ENCODE data around the gene ADCY10. TPM values are rescaled to one million over a fixed set of nuclear protein-coding genes. Genes with fewer than 3 reads are reported as not detected.
"Not testable (repeated sequence)": the region's sequence is repeated elsewhere in the genome, so short reads cannot be mapped to it uniquely, and the experiment has no call there.

ADCY10 gene
- total and polyA plus RNA-seq, 4 donors: 0.32 to 0.79 (median 0.55) TPM

- 100% methylated on average over 1 of the region's 5 CpGs for WGBS (ENCODE audit: insufficient coverage)
- H3K36me3 ChIP-seq (ENCODE audit: control insufficient read depth, insufficient read depth, low read length): no peaks in the 10 kb centered on the region
- no peaks in the 10 kb centered on the region for H3K27me3 ChIP-seq (ENCODE audit: control insufficient read depth, insufficient read depth, low read length)
- DNase-seq (ENCODE audit: low read depth in 4 of 6, low spot score in 6 of 6): no peak
- no peaks in the 10 kb centered on the region for H3K9me3 ChIP-seq (ENCODE audit: control insufficient read depth, insufficient read depth, low read length)
- no peak overlapping the region for H3K27ac ChIP-seq (ENCODE audit: low read depth, low read length)
- no peak overlapping the region for H3K4me3 ChIP-seq (ENCODE audit: low read depth, low read length)
- no peaks in the 10 kb centered on the region for H3K4me1 ChIP-seq (ENCODE audit: control insufficient read depth, insufficient read depth, low read length)
Measured at GRCh38 chr1:167863921-167864279, 50.0 kb downstream of the ADCY10 start.

GRCh38 chr1:167863191-167863920 is 50.6 kb downstream of the ADCY10 start:
- H3K9me3 ChIP-seq (ENCODE audit: control insufficient read depth, insufficient read depth, low read length); H3K4me1 ChIP-seq (ENCODE audit: control insufficient read depth, insufficient read depth, low read length); H3K36me3 ChIP-seq (ENCODE audit: control insufficient read depth, insufficient read depth, low read length); H3K27ac ChIP-seq (ENCODE audit: low read depth, low read length); DNase-seq (ENCODE audit: low read depth in 4 of 6, low spot score in 6 of 6); H3K27me3 ChIP-seq (ENCODE audit: control insufficient read depth, insufficient read depth, low read length); H3K4me3 ChIP-seq (ENCODE audit: low read depth, low read length): not testable (repeated sequence)
- 89% methylated on average over 20 of the region's 26 CpGs for WGBS (ENCODE audit: insufficient coverage)

GRCh38 chr1:167862432-167863076 is 51.4 kb downstream of the ADCY10 start:
- H3K4me3 ChIP-seq (ENCODE audit: low read depth, low read length): no peak overlapping the region
- H3K27ac ChIP-seq (ENCODE audit: low read depth, low read length): no peak overlapping the region
- H3K27me3 ChIP-seq (ENCODE audit: control insufficient read depth, insufficient read depth, low read length): no peaks in the 10 kb centered on the region
- H3K9me3 ChIP-seq (ENCODE audit: control insufficient read depth, insufficient read depth, low read length): no peaks in the 10 kb centered on the region
- H3K4me1 ChIP-seq (ENCODE audit: control insufficient read depth, insufficient read depth, low read length): no peaks in the 10 kb centered on the region
- no peak for DNase-seq (ENCODE audit: low read depth in 4 of 6, low spot score in 6 of 6)
- H3K36me3 ChIP-seq (ENCODE audit: control insufficient read depth, insufficient read depth, low read length): no peaks in the 10 kb centered on the region
- WGBS (ENCODE audit: insufficient coverage): no CpG with 5 or more reads among the region's 1 CpG

- Histone ChIP-seq H3K9me3 (ENCODE audit: control insufficient read depth, insufficient read depth, low read length) (no peaks in the 10 kb centered on the region), H3K4me1 (ENCODE audit: control insufficient read depth, insufficient read depth, low read length) (no peaks in the 10 kb centered on the region), H3K27me3 (ENCODE audit: control insufficient read depth, insufficient read depth, low read length) (no peaks in the 10 kb centered on the region), H3K36me3 (ENCODE audit: control insufficient read depth, insufficient read depth, low read length) (no peaks in the 10 kb centered on the region), H3K27ac (ENCODE audit: low read depth, low read length) (no peak overlapping the region), H3K4me3 (ENCODE audit: low read depth, low read length) (no peak overlapping the region)
- no peak for DNase-seq (ENCODE audit: low read depth in 4 of 6, low spot score in 6 of 6)
- WGBS (ENCODE audit: insufficient coverage): 80% methylated on average over 5 of the region's 8 CpGs
Measured at GRCh38 chr1:167861664-167862381, 52.1 kb downstream of the ADCY10 start.

GRCh38 chr1:167860231-167860923 is 53.6 kb downstream of the ADCY10 start:
- Histone ChIP-seq H3K4me1 (ENCODE audit: control insufficient read depth, insufficient read depth, low read length) (no peaks in the 10 kb centered on the region), H3K4me3 (ENCODE audit: low read depth, low read length) (no peak overlapping the region), H3K9me3 (ENCODE audit: control insufficient read depth, insufficient read depth, low read length) (no peaks in the 10 kb centered on the region), H3K27me3 (ENCODE audit: control insufficient read depth, insufficient read depth, low read length) (no peaks in the 10 kb centered on the region), H3K27ac (ENCODE audit: low read depth, low read length) (no peak overlapping the region), H3K36me3 (ENCODE audit: control insufficient read depth, insufficient read depth, low read length) (no peaks in the 10 kb centered on the region)
- DNase-seq (ENCODE audit: low read depth in 4 of 6, low spot score in 6 of 6): no peak

GRCh38 chr1:167856711-167857418 is 57.1 kb downstream of the ADCY10 start:
- H3K4me3 ChIP-seq (ENCODE audit: low read depth, low read length): no peak overlapping the region
- DNase-seq (ENCODE audit: low read depth in 4 of 6, low spot score in 6 of 6): peak in 2 of 6 donors; percentile 5 to 54
- no peaks in the 10 kb centered on the region for H3K36me3 ChIP-seq (ENCODE audit: control insufficient read depth, insufficient read depth, low read length)
- no peaks in the 10 kb centered on the region for H3K9me3 ChIP-seq (ENCODE audit: control insufficient read depth, insufficient read depth, low read length)
- no CpG with 5 or more reads among the region's 7 CpGs for WGBS (ENCODE audit: insufficient coverage)
- H3K27me3 ChIP-seq (ENCODE audit: control insufficient read depth, insufficient read depth, low read length): no peaks in the 10 kb centered on the region
- no peaks in the 10 kb centered on the region for H3K4me1 ChIP-seq (ENCODE audit: control insufficient read depth, insufficient read depth, low read length)
- no peak overlapping the region for H3K27ac ChIP-seq (ENCODE audit: low read depth, low read length)

- DNase-seq (ENCODE audit: low read depth in 4 of 6, low spot score in 6 of 6): no peak
- Histone ChIP-seq H3K36me3 (ENCODE audit: control insufficient read depth, insufficient read depth, low read length) (no peaks in the 10 kb centered on the region), H3K9me3 (ENCODE audit: control insufficient read depth, insufficient read depth, low read length) (no peaks in the 10 kb centered on the region), H3K4me3 (ENCODE audit: low read depth, low read length) (no peak overlapping the region), H3K27me3 (ENCODE audit: control insufficient read depth, insufficient read depth, low read length) (no peaks in the 10 kb centered on the region), H3K27ac (ENCODE audit: low read depth, low read length) (no peak overlapping the region), H3K4me1 (ENCODE audit: control insufficient read depth, insufficient read depth, low read length) (no peaks in the 10 kb centered on the region)
- 100% methylated on average over 3 of the region's 5 CpGs for WGBS (ENCODE audit: insufficient coverage)
Measured at GRCh38 chr1:167854184-167854583, 59.8 kb downstream of the ADCY10 start.

GRCh38 chr1:167849666-167850065 is 64.3 kb downstream of the ADCY10 start:
- WGBS (ENCODE audit: insufficient coverage): 85% methylated on average over 7 of the region's 7 CpGs
- H3K27ac ChIP-seq (ENCODE audit: low read depth, low read length): no peak overlapping the region
- no peaks in the 10 kb centered on the region for H3K27me3 ChIP-seq (ENCODE audit: control insufficient read depth, insufficient read depth, low read length)
- H3K4me3 ChIP-seq (ENCODE audit: low read depth, low read length): no peak overlapping the region
- H3K4me1 ChIP-seq (ENCODE audit: control insufficient read depth, insufficient read depth, low read length): no peaks in the 10 kb centered on the region
- H3K9me3 ChIP-seq (ENCODE audit: control insufficient read depth, insufficient read depth, low read length): no peaks in the 10 kb centered on the region
- DNase-seq (ENCODE audit: low read depth in 4 of 6, low spot score in 6 of 6): no peak
- H3K36me3 ChIP-seq (ENCODE audit: control insufficient read depth, insufficient read depth, low read length): no peaks in the 10 kb centered on the region

GRCh38 chr1:167842872-167843271 is 71.1 kb downstream of the ADCY10 start:
- H3K27me3 ChIP-seq (ENCODE audit: control insufficient read depth, insufficient read depth, low read length): no peaks in the 10 kb centered on the region
- 96% methylated on average over 5 of the region's 5 CpGs for WGBS (ENCODE audit: insufficient coverage)
- H3K4me3 ChIP-seq (ENCODE audit: low read depth, low read length): no peak overlapping the region
- no peaks in the 10 kb centered on the region for H3K9me3 ChIP-seq (ENCODE audit: control insufficient read depth, insufficient read depth, low read length)
- no peaks in the 10 kb centered on the region for H3K36me3 ChIP-seq (ENCODE audit: control insufficient read depth, insufficient read depth, low read length)
- no peaks in the 10 kb centered on the region for H3K4me1 ChIP-seq (ENCODE audit: control insufficient read depth, insufficient read depth, low read length)
- no peak for DNase-seq (ENCODE audit: low read depth in 4 of 6, low spot score in 6 of 6)
- H3K27ac ChIP-seq (ENCODE audit: low read depth, low read length): no peak overlapping the region

Data from spinal cord (tissue), 10 donors.